SK-N-MC (cell line): ENCODE results near the gene KRT80.

Experiments used
- EZH2 ChIP-seq: fragments of 200-600 bp; sonication (generic); IDR thresholded peaks from one replicate; pipeline ENCODE4 v1.6.1; 2017; ENCODE audit warnings: antibody characterized with exemption
- FOXP2 ChIP-seq: optimal IDR thresholded peaks from 2 replicates; pipeline ENCODE3; 2011; ENCODE audit warnings: mild to moderate bottlenecking, moderate library complexity; ENCODE audit not compliant: insufficient read depth; ENCODE audit errors: extremely low read length, control extremely low read depth
- POLR2AphosphoS5 ChIP-seq: IDR thresholded peaks from 2 replicates; pipeline ENCODE4 v1.6.1; 2012; ENCODE audit warnings: mild to moderate bottlenecking, low read depth, low read length, borderline replicate concordance

DNA sequence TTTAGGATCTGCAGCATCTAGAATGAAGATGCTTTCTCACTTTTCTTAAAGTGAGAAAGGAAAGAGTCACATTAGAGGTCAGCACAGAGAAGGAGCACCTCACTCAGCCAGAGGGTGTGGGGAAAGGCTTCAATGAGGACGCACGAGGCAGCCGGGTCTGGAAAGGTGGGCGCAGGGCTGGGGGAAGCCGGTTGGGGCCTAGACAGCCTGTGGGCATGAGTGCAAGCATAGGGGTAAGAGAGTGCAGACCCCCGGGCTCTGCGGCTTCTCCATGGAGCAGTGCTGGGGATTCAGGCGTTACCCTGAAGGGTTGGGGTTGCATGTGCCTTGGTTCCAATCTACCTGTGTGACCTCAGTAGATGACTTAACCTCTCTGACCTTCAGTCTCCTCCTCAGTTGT is 49.9 kb downstream of the KRT80 start:
- no peak for TF ChIP-seq POLR2AphosphoS5
- no peak for TF ChIP-seq EZH2
- no peak for TF ChIP-seq FOXP2
